SH-SY5Y (cell line): Measurements from ENCODE around the gene IQCE.

Experiments used
- GATA2 ChIP-seq: IDR thresholded peaks from 2 replicates; pipeline ENCODE4 v1.6.1; 2011; ENCODE audit warnings: mild to moderate bottlenecking, low read depth, low read length
- GATA3 ChIP-seq: IDR thresholded peaks from 2 replicates; pipeline ENCODE4 v1.6.1; 2011; ENCODE audit warnings: low read depth, mild to moderate bottlenecking, low read length, moderate library complexity

- TF ChIP-seq GATA2 (no peak), GATA3 (no peak)
Measured at GRCh38 chr7:2640846-2641316, 82.1 kb downstream of the IQCE start.
